NCI-H2196 treated with DMSO at 0.1 percent for 48 hours (cell line): ENCODE results near the gene TSPAN13.
A peak's percentile ranks its signal among the peaks of the same experiment; 100 is the strongest.

Experiments
- DNase-seq: peaks from one replicate; lab custom pipeline; 2025; ENCODE audit not compliant: unreplicated experiment; lab: John Stamatoyannopoulos, UW

The TSPAN13 gene

DNA sequence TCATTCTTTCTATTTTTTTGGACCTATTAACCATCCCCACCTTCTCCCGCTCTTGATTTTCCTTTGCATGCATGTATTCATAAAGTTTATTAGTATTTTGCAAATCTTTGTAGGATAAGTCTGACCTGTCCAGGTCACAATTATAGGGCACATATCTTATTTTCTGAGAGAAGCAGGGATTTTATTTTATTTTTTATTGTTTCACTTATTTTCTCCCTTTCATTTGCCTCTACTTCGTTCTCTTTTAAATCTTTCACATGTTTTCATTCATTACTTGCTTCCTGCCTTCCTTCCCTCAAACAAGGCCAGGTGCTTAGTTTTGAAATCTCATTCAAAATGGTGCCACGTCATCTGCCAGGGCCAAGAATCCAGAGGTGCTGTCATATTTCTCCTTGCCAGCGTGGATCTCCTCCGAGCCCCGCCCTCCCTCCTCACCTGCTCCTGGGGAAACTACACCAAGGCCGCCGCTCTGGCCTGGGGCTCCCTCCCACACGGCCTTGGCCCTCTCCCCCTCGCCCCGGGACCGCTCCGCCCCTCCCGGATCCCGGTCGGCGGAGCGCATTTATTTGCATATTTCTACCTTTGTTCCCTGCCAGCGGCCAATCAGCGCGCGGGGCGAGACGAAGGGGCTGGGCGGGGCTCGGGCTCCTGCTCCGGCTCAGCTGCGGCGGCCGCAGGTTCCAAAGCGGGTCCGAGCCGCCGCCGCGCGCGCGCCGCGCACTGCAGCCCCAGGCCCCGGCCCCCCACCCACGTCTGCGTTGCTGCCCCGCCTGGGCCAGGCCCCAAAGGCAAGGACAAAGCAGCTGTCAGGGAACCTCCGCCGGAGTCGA is at the start of gene TSPAN13:
TSPAN13 (plus strand) TSS at position 654 of the 830 bp plus-strand sequence. CDS start 213 bp downstream, outside the sequence.
- peak; percentile 90 for DNase-seq

DNA sequence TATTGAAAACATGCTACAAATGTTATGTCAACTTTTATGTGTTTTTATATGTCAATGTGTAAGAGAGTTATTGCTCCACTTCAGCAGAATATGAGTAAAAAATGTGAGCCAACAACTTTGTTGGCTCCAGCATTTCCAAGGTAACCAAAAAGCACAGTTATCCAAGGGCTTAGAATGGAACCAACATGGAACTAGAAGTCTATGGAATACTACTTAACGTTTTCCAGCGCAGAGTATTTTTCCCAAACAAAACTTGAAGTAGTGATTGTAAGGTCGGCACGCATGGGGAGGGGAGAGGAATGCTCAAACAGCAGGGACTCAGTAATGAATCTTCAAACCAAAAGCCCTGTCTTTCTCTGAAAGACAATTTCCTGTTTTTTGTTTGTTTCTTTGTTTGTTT is 45.0 kb upstream of the TSPAN13 start:
- no peak for DNase-seq

DNA sequence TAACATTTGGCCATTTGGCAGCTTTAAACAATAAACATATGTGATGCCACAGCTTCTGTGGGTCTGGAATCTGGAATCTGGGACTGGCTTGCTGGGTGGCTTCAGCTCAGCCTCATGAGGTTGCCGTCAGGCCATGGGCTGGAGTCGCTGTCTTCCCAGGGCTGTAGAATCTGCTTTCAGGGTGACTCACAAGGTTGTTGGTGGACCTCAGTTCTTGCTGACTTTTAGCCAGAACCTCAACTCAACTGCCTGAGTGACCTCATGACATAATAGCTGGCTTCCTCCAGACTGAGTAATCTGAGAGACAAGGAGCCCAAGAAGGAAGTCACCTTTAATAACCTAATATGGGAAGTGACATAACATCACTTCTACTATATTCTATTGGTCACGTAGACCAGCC is 44.6 kb upstream of the TSPAN13 start:
- DNase-seq = no peak

DNA sequence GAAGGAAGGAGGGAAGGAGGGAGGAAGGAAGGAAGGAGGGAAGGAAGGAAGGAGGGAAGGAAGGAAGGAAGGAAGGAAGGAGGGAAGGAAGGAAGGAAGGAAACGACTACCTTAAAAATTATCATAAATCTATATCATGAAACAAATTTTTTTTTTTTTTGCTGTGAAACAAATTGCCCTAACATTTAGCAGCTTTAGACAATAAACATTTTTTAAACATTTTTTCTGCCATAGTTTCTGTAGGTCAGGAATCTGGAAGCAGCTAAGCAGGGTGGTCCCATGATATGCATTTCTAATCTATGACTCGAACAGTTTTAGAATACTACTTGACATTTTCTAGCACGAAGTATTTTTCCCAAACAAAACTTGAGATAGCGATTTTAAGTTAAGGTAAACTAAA is 42.9 kb upstream of the TSPAN13 start:
- DNase-seq = no peak

DNA sequence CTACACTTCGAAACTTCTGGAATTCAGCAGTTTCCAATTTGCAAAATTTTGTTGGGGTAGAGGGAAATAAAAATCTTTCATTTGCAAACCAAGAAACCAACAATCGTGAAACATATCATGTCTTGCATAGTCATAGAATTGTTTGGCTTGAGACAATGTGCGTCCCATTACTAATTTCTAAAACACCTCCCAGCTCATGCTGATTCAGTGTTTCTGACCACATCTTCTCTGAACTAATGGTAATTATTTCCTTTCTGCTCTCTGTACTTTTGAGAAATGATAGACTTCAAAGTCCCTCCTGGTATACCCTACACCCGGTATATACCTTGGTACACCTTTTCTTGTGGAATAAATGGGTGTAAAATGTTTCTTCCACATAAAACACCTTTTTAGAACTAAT is 41.8 kb upstream of the TSPAN13 start:
- DNase-seq = no peak

DNA sequence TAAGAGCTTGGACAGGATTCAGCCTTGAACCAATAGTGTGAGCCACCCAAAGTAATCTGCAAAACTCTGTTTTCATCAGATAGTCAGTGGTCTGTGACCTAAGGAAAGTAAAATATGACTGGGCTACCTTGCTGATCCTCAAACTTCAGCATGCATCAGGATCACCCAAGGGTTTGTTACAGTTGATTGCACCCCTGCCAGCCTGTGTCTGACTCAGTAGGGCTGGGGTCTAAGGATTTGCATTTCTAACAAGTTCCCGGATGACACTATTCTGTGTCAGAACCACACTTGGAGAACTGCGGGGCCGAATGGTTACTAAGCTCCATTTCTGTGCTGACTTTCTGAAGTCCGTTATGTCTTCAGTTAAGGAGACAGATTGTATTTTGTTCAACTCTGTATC is 40.6 kb upstream of the TSPAN13 start:
- no peak for DNase-seq

DNA sequence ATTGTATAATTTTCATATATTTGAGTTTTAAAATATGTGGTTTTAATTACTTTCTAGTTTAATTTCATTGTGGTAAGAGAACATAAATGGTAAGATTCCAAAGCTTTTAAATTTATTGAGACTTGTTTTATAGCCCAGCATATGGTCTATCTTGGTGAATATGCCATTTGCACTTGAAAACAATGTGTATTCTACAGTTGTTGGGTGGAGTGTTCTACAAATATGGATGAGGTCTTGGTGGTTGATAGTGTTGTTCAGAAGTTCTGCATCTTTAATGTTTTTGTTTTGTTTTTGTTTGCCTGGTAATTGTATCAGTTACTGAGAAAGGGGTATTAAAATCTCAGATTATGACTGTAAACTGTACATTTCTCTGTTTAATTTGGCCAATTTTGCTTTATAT is 37.6 kb upstream of the TSPAN13 start:
- DNase-seq = no peak

DNA sequence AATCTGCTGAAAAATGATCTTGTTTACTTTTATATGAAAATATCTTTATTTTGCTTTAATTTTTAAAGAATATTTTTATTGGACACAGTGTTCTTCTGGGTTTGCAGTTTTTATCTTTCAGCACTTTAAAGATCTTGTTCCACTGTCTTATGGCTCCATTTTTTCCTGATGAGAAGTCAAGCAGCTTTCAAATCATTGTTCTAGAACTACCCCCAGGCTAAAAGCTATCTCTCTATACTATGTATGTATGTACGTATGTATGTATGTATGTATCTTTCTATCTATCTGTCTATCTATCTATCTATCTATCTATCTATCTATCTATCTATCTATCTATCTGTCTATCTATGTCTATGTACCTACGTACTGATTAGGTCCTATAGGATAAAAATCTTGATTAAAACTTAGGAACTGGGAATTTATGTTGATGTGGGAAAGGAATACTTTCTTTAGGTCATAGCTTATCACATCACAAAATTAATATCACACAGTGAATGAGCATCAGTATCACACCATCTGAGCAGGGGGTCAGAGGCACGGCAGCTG is 35.4 kb upstream of the TSPAN13 start:
- DNase-seq = no peak

DNA sequence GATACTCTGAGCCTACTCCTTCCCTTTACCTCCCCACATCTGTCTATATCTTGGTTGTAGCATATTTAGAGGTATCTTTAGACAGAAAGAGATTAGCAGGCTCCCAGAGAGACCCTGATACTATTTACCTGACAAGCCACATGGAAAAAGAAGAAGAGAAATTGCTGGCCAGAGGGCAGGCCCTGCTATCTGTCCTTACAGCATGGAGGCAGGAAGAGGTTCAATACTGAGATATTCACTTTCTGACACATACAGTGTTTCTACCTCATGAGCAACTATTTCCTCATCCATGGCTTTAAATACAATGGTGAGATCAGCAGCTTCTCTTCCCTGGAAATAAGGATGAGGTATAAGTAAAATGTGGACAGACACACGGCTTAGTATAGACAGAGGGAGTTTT is 33.9 kb upstream of the TSPAN13 start:
- no peak for DNase-seq

DNA sequence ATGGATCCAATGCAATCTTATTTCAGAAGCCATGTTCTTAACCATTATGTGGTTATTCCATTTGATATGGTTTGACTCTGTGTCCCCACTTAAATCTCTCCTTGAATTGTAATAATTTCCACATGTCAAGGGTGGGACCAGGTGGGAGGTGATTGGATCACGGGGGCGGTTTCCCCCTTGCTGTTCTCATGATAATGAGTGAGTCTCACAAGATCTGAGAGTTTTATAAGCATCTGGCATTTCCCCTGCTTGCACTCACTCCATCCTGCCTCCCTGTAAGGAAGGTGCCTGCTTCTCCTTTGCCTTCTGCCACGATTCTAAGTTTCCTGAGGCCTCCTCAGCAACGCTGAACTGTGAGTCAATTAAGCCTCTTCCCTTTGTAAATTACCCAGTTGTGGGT is 32.0 kb upstream of the TSPAN13 start:
- DNase-seq = no peak

DNA sequence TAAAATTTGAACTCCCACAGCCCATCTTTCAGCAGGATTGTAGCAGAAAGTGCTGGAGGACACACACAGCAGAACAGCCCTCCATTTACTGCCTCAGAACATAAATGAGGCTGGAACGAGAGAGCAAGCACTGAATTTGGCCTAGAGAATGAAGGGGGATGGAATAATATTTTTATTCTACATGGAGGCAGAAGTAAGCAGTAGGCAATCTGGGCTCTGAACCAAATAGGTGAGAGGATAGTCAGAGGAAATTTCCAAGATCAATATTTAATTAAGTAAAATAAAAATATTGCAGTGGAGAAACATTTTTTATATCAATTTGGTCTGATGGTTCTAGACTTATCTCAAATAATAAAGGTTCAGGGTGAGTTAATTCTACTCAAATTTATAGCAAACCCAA is 29.2 kb upstream of the TSPAN13 start:
- DNase-seq = no peak

DNA sequence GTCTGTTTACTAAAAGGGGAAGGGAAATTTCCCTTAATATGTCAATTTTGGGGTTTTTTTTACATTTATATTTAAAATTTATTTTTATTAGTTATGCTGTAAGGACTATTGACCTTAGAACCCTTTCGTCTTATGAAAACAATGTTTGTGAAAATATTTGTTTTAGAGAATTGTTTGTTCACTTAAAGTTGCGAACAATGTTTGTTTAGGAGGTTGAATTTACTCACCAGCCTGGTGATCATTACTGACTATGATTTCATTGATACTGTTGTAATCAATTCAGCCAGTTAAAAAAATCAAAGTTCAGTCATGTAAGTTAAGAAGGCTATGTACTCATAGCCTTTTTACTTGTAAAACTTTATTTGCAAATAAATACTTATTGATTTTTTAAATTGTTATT is 27.4 kb upstream of the TSPAN13 start:
- DNase-seq = no peak

DNA sequence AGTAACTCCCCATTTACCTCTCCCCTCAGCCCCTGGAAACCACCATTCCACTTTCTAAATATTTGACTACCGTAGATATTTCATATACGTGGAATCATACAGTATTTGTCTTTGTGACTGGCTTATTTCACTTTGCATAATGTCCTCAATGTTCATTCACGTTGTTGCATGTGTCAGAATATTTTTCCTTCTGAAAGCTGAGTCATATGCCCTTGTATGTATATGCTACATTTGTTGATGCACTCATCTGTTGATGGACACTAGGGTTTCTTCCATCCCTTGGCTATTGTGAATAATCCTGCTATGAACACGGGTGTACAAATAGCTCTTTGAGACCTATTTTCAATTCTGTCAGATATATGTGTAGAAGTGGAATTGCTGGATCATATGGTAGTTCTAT is 25.8 kb upstream of the TSPAN13 start:
- no peak for DNase-seq

DNA sequence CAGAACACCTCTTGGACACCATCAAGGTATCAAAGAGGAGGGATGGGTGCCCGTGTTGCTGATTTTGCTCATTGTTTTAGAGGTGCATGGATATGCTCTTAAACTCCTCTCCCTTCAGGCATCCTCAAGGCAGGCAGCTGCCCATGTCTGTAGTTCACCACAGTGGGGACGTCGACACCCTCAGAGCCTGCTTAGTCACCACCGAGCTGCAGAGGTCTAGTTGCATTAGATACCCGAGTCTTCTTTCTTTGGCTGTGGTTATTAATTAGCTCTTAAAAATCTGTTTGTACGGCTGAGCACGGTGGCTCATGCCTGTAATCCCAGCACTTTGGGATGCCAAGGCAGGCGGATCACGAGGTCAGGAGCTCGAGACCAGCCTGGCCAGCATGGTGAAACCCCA is 24.7 kb upstream of the TSPAN13 start:
- DNase-seq = no peak

DNA sequence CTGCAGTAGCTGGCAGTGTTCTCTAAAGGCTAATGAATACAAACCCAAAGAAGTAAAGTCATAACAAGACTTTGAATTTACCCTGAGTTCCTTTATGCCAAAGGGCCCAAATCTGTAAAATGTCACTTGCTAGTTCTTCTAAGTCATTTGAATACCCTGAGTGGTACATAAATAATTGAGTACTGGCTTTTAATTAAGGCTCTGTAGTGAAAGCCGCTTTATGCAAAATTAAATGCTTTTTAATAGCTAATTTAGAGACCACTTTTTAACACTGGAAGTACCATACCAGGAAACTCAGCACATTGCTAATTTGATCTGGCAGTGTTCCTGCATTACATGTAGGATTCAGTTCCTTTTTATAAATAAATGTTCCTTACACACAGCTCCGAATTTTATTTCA is 24.0 kb upstream of the TSPAN13 start:
- no peak for DNase-seq

DNA sequence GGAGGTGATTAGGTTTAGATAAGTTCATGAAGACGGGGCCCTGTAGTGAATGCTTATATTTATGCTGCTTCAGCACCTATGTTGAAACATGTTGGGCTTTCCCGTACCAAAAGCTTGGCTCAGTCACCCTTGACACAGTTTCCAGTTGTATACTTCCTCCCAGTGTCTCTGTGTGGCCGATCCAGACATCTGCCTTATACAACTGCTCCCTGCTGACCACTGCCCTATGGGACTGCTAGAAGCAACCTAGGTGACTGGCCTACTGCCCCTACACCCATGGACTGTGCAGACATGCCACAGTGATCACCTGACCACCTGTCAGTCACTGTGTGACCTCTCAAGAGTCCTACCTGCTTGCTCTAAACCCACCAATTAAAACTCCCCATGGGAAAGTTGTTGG is 22.6 kb upstream of the TSPAN13 start:
- no peak for DNase-seq

DNA sequence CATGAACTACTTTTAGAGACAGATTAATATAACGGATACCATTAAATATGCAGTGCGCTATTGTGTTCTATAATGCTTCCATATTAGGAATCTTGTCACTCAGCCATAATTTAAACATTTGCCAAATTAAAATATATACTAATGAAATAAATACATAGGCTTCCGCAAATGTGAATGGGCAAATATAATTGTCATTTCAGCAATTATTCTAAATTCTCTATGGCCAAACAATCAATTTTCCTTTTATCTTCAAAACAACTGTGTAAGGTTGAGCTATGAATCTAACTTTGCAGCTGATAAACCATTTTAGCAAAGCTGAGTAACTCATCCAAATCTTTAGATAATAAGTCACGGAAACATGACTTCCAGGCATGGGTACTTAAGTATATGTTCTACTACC is 20.7 kb upstream of the TSPAN13 start:
- DNase-seq = no peak

DNA sequence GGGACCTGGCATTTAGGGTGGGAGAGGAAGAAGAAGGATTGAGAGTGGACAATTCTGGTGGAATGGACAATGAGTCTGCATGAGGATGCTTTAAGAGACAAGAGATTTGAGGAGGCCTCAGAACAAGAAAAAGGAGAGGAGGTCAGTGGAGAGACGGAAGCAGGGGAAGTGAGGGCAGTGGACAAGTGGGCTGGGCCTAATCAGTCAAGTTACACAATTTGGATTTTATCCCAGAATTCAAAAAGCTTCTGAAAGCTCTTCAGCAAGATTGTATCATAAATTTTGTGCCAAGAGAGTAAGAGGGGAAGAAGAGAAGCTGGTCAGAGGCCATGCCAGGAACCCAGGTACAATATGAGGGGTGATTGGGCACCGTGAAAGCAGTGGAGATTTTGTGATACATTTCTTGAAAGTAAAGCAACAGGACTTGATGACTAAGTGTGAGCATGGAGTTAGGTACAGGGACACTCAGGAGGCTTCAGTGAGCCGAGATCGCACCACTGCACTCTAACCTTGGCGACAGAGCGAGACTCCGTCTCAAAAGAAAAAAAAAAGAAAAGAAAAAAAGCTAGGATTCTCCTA is 19.3 kb upstream of the TSPAN13 start:
- no peak for DNase-seq

DNA sequence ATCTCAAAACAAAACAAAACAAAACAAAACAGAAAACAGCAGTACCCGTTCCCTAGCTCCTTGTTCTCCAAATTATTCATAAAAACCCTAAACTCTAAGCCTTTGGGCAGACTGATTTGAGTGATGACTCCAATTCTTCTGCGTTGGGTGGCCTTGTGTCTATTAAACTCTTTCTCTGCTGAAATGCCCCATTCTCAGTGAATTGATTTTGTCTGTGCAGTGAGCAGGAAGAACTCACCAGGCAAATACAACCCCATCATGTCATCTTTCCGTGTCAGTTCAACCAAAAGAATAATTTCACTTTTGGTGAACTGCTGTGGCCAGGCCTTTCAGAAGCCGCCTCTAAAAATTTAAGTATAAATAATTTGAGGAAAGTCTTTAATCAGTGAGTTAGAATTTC is 18.5 kb upstream of the TSPAN13 start:
- no peak for DNase-seq

DNA sequence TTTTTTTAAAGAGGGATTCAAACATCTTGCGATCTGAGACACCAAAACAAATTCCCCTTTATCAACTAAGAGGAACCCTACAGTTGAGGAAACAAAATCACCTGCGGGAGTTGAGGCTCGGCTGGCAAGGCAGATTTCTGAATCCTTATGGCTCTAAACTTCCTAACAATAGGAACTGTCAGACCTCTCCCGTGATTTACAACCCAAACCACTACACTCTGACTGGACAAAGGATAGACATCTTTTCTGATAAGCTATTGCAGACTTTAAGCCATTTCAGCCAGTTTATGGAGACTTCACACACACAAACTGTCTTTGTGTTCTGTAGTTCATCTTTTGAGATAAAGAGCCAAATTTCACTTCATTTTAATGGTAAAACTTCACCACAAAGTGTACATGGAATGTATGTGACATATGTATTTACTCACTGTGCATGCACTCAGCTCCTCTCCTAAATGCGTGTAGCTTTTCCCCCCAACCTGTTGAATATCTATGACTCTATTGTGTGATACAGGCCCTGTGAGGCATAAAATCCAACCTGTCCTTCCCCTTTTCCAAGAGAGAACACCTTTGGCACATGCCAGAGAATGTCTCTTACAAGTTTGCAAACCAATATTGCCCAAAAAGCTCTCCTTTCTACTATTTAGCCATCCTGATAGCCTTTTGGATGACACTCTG is 15.4 kb upstream of the TSPAN13 start:
- DNase-seq = no peak

DNA sequence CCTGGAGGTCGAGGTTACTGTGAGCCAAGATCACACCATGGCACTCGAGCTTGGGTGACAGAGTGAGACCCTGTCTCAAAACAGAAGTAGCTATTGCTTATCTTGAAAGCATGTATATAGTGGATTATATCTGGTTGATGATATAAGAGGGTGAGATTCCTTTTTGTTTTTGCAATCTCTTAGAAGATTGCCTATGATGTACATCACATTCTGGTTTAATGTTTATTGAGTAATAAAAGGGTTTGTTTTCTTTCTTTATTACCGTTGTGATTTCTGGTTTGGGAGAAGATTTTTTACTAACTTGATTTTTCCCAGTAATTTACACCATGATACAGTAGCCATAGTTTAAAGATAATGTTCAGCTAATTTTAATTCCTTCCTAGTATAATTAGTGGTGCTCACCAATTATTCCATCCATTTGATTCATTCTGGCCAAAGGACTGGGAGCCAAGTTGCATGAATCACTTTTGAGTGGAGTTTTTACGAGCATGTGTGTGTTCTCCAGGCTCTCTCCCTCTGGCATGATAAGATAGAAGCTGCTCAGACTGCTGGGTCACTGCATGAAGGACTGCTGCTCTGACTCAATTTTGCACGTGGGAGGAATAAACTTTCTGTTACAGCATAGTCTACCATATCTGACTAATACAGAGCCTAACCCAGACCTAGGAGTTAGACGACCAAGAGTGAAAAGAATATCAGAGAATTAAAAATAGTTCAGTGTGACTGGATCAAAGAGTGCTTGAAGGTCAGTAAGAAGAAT is 13.5 kb upstream of the TSPAN13 start:
- DNase-seq = no peak
